Trophoblast cell (in vitro differentiated cells and primary cell): ENCODE results near the gene DDO.

ENCODE experiments used
- DNase-seq, 2 donors: peaks; one replicate each; pipeline ENCODE4 v3.0.0-alpha.2; 2016
- H2AFZ ChIP-seq: 2 replicates; pipeline ENCODE4 v1.6.1; 2013; ENCODE audit warnings: low read length, moderate library complexity, mild to moderate bottlenecking; ENCODE audit not compliant: insufficient read depth, poor library complexity
- H2AK5ac ChIP-seq: 2 replicates; pipeline ENCODE4 v1.6.1; 2013; ENCODE audit warnings: mild to moderate bottlenecking, low read length
- H2BK120ac ChIP-seq: 2 replicates; pipeline ENCODE4 v1.6.1; 2013; ENCODE audit warnings: low read length, mild to moderate bottlenecking, moderate library complexity; ENCODE audit not compliant: insufficient read depth, poor library complexity
- H2BK12ac ChIP-seq: 2 replicates; pipeline ENCODE4 v1.6.1; 2013; ENCODE audit warnings: mild to moderate bottlenecking, low read length, moderate library complexity
- H2BK5ac ChIP-seq: 2 replicates; pipeline ENCODE4 v1.6.1; 2013; ENCODE audit warnings: low read length, low read depth, moderate library complexity, mild to moderate bottlenecking; ENCODE audit not compliant: poor library complexity
- H3K14ac ChIP-seq: 2 replicates; pipeline ENCODE4 v1.6.1; 2013; ENCODE audit warnings: mild to moderate bottlenecking, low read length
- H3K18ac ChIP-seq: 2 replicates; pipeline ENCODE4 v1.6.1; 2013; ENCODE audit warnings: mild to moderate bottlenecking, low read length
- H3K23ac ChIP-seq: 2 replicates; pipeline ENCODE4 v1.6.1; 2013; ENCODE audit warnings: low read length
- H3K27ac ChIP-seq: 2 replicates; pipeline ENCODE4 v1.5.1; 2013; ENCODE audit warnings: low read depth, mild to moderate bottlenecking, inconsistent platforms, low read length, moderate library complexity
- H3K27me3 ChIP-seq: 2 replicates; pipeline ENCODE4 v1.6.1; 2013; ENCODE audit warnings: inconsistent platforms, mild to moderate bottlenecking, low read length, moderate library complexity; ENCODE audit not compliant: insufficient read depth
- H3K36me3 ChIP-seq, 2 experiments: 1 replicate in 1 of 2; 2 replicates in 1 of 2; pipeline ENCODE4 v1.6.1; 2013; ENCODE audit warnings: low read length in 2 of 2, mild to moderate bottlenecking in 2 of 2, moderate library complexity in 1 of 2; ENCODE audit not compliant: insufficient read depth in 2 of 2, control insufficient read depth in 1 of 2
- H3K4ac ChIP-seq: 2 replicates; pipeline ENCODE4 v1.6.1; 2013; ENCODE audit warnings: low read depth, mild to moderate bottlenecking, low read length, moderate library complexity
- H3K4me1 ChIP-seq, 2 experiments: 1 replicate in 1 of 2; 2 replicates in 1 of 2; pipeline ENCODE4 v1.6.1; 2013; ENCODE audit warnings: low read length in 2 of 2, mild to moderate bottlenecking in 2 of 2, moderate library complexity in 1 of 2; ENCODE audit not compliant: insufficient read depth in 2 of 2, control insufficient read depth in 1 of 2
- H3K4me2 ChIP-seq: 2 replicates; pipeline ENCODE4 v1.6.1; 2013; ENCODE audit warnings: inconsistent platforms, mild to moderate bottlenecking, low read length, moderate library complexity
- H3K4me3 ChIP-seq: 2 replicates; pipeline ENCODE4 v1.5.1; 2013; ENCODE audit warnings: mild to moderate bottlenecking, low read depth, low read length, inconsistent platforms
- H3K79me1 ChIP-seq: one replicate; pipeline ENCODE4 v1.6.1; 2013; ENCODE audit warnings: low read length
- H3K79me2 ChIP-seq: 2 replicates; pipeline ENCODE4 v1.6.1; 2013; ENCODE audit warnings: low read length, mild to moderate bottlenecking; ENCODE audit not compliant: control insufficient read depth, insufficient read depth, poor library complexity
- H3K9ac ChIP-seq: 2 replicates; pipeline ENCODE4 v1.6.1; 2013; ENCODE audit warnings: mild to moderate bottlenecking, low read length
- H3K9me3 ChIP-seq: 2 replicates; pipeline ENCODE4 v1.6.1; 2013; ENCODE audit warnings: low read depth, mild to moderate bottlenecking, control low read depth, inconsistent platforms, low read length; ENCODE audit not compliant: insufficient read depth
- H4K12ac ChIP-seq: 2 replicates; pipeline ENCODE4 v1.6.1; 2013; ENCODE audit warnings: low read depth, mild to moderate bottlenecking, low read length, moderate library complexity
- H4K8ac ChIP-seq: 2 replicates; pipeline ENCODE4 v1.6.1; 2013; ENCODE audit warnings: low read depth, mild to moderate bottlenecking, low read length, moderate library complexity
- H4K91ac ChIP-seq: one replicate; pipeline ENCODE4 v1.6.1; 2013; ENCODE audit warnings: low read depth, mild to moderate bottlenecking, low read length, moderate library complexity
- WGBS: extraction: QIAGEN DNeasy Blood & Tissue Kit; methylation state at CpG from one replicate; pipeline ENCODE4 v1.1.7; 2013; ENCODE audit warnings: missing lambda C conversion rate; ENCODE audit not compliant: insufficient read length, insufficient coverage; ENCODE audit errors: extremely low coverage; 5-methylcytosine and 5-hydroxymethylcytosine counted together

The DDO gene

GRCh38 chr6:110430236-110430635, 14.9 kb upstream of the DDO start:
- no CpG with 5 or more reads among the region's 5 CpGs for WGBS
- Histone ChIP-seq H4K8ac (no peak overlapping the region), H2BK5ac (no peak overlapping the region), H4K12ac (no peak overlapping the region), H3K14ac (no peak overlapping the region), H3K23ac (no peak overlapping the region), H3K79me2 (no peaks in the 10 kb centered on the region), H3K4me3 (no peak overlapping the region), H3K4me2 (no peak overlapping the region), H3K27me3 (no peaks in the 10 kb centered on the region), H3K9me3 (no peaks in the 10 kb centered on the region), H3K79me1 (no peaks in the 10 kb centered on the region), H3K18ac (no peak overlapping the region), H3K27ac (no peak overlapping the region), H3K4me1 (no peaks in the 10 kb centered on the region), H3K9ac (no peak overlapping the region), H2AK5ac (no peak overlapping the region), H4K91ac (no peak overlapping the region), H2BK120ac (no peak overlapping the region), H2AFZ (no peak overlapping the region), H3K36me3 (no peaks in the 10 kb centered on the region), H2BK12ac (no peak overlapping the region), H3K4ac (no peak overlapping the region)
- DNase-seq = no peak

GRCh38 chr6:110428153-110428552, 12.8 kb upstream of the DDO start:
- Histone ChIP-seq H3K79me2 (no peaks in the 10 kb centered on the region), H4K8ac (no peak overlapping the region), H4K12ac (no peak overlapping the region), H3K4me3 (no peak overlapping the region), H3K14ac (no peak overlapping the region), H2BK12ac (no peak overlapping the region), H3K27ac (no peak overlapping the region), H4K91ac (no peak overlapping the region), H3K4me1 (no peaks in the 10 kb centered on the region), H3K9ac (no peak overlapping the region), H3K23ac (no peak overlapping the region), H3K36me3 (no peaks in the 10 kb centered on the region), H3K79me1 (no peaks in the 10 kb centered on the region), H3K4ac (no peak overlapping the region), H2BK5ac (no peak overlapping the region), H3K4me2 (no peak overlapping the region), H3K27me3 (no peaks in the 10 kb centered on the region), H3K18ac (no peak overlapping the region), H3K9me3 (no peaks in the 10 kb centered on the region), H2BK120ac (no peak overlapping the region), H2AFZ (no peak overlapping the region), H2AK5ac (no peak overlapping the region)
- DNase-seq = no peak
- no CpG with 5 or more reads among the region's 2 CpGs for WGBS

- H3K4me1 ChIP-seq = no peaks in the 10 kb centered on the region
- no peak overlapping the region for H3K4me3 ChIP-seq
- H3K9ac ChIP-seq = no peak overlapping the region
- no peak overlapping the region for H4K12ac ChIP-seq
- no peak overlapping the region for H3K23ac ChIP-seq
- H2AK5ac ChIP-seq = no peak overlapping the region
- H4K91ac ChIP-seq = no peak overlapping the region
- no peak overlapping the region for H4K8ac ChIP-seq
- H3K4ac ChIP-seq = no peak overlapping the region
- no peak overlapping the region for H2BK5ac ChIP-seq
- H3K14ac ChIP-seq = no peak overlapping the region
- no peak overlapping the region for H3K27ac ChIP-seq
- H3K36me3 ChIP-seq = no peaks in the 10 kb centered on the region
- H2AFZ ChIP-seq = no peak overlapping the region
- no CpG with 5 or more reads among the region's 5 CpGs for WGBS
- no peak overlapping the region for H3K4me2 ChIP-seq
- H3K9me3 ChIP-seq = no peaks in the 10 kb centered on the region
- H3K79me1 ChIP-seq = no peaks in the 10 kb centered on the region
- peaks cover 2% of the 10 kb centered on the region for H3K27me3 ChIP-seq
- DNase-seq = no peak
- H2BK12ac ChIP-seq = no peak overlapping the region
- H2BK120ac ChIP-seq = no peak overlapping the region
- H3K18ac ChIP-seq = no peak overlapping the region
- no peaks in the 10 kb centered on the region for H3K79me2 ChIP-seq
These were observed 10.4 kb upstream of the DDO start for GRCh38 chr6:110425816-110426215.

GRCh38 chr6:110422444-110422822, 7.1 kb upstream of the DDO start:
- Histone ChIP-seq H3K79me2 (no peaks in the 10 kb centered on the region), H3K9ac (no peak overlapping the region), H4K12ac (no peak overlapping the region), H3K23ac (no peak overlapping the region), H2AK5ac (no peak overlapping the region), H3K9me3 (no peaks in the 10 kb centered on the region), H2BK5ac (no peak overlapping the region), H3K4ac (no peak overlapping the region), H4K91ac (no peak overlapping the region), H3K79me1 (no peaks in the 10 kb centered on the region), H3K4me2 (no peak overlapping the region), H3K18ac (no peak overlapping the region), H2AFZ (no peak overlapping the region), H3K14ac (no peak overlapping the region), H4K8ac (no peak overlapping the region), H2BK12ac (no peak overlapping the region), H3K27ac (no peak overlapping the region), H3K36me3 (no peaks in the 10 kb centered on the region), H3K27me3 (peaks cover 2% of the 10 kb centered on the region), H2BK120ac (no peak overlapping the region), H3K4me1 (no peaks in the 10 kb centered on the region), H3K4me3 (no peak overlapping the region)
- peak in 1 of 2 donors; percentile 14 for DNase-seq
